ENCODE data around the gene ARHGAP18. TPM values are rescaled to one million over a fixed set of nuclear protein-coding genes. Genes with fewer than 3 reads are reported as not detected.

ARHGAP18 gene
- total and polyA plus RNA-seq, 2 of the 13 experiments (the other 11 are each of a cell fraction or from before 2014, with no cell fraction given): 58.2 to 115 TPM

GRCh38 chr6:129695373-129696027 lies 14.5 kb downstream of the ARHGAP18 start (continued):
- TF ChIP-seq ZNF576 (CRISPR knock-in tag; IDR thresholded peaks at IDR 0.05) (no peak), TP53 (CRISPR knock-in tag; conservative IDR thresholded peaks at IDR 0.05) (no peak), GABPB1 (CRISPR knock-in tag; IDR thresholded peaks at IDR 0.05) (no peak), THYN1 (CRISPR knock-in tag; IDR thresholded peaks at IDR 0.05; ENCODE audit: borderline replicate concordance, low read depth) (no peak; the same call in 1 of the 2 replicates), SCMH1 (CRISPR knock-in tag; IDR thresholded peaks at IDR 0.05; ENCODE audit: borderline replicate concordance) (no peak), MATR3 (CRISPR knock-in tag; IDR thresholded peaks at IDR 0.05) (no peak), SOX13 (IDR thresholded peaks at IDR 0.05) (peak; percentile 89), SOX13 (CRISPR knock-in tag; conservative IDR thresholded peaks at IDR 0.05 in 1 of 2, IDR thresholded peaks at IDR 0.05 in 1 of 2) (peak in 1 of 2 experiments; percentile 77; a peak in 2 of 4 replicates), ZNF766 (CRISPR knock-in tag; IDR thresholded peaks at IDR 0.05; ENCODE audit: borderline replicate concordance) (no peak), REPIN1 (CRISPR knock-in tag; IDR thresholded peaks at IDR 0.05; ENCODE audit: borderline replicate concordance, low read depth) (peak; percentile 61; the same call in 1 of the 2 replicates), RXRA (CRISPR knock-in tag; IDR thresholded peaks at IDR 0.05) (peak; percentile 44; the same call in 1 of the 2 replicates), KMT2A (CRISPR knock-in tag; IDR thresholded peaks at IDR 0.05) (no peak), ZBTB33 (CRISPR knock-in tag; IDR thresholded peaks at IDR 0.05) (no peak), SP1 (IDR thresholded peaks at IDR 0.05) (no peak), SP1 (CRISPR knock-in tag; IDR thresholded peaks at IDR 0.05) (0 out of 2 replicates have a peak, but pooled peaks have one; percentile 4), AKNA (CRISPR knock-in tag; IDR thresholded peaks at IDR 0.05; ENCODE audit: borderline replicate concordance) (no peak), NFKB2 (CRISPR knock-in tag; IDR thresholded peaks at IDR 0.05; ENCODE audit: borderline replicate concordance) (no peak), ZNF30 (CRISPR knock-in tag; IDR thresholded peaks at IDR 0.05) (no peak), PAXIP1 (CRISPR knock-in tag; conservative IDR thresholded peaks at IDR 0.05) (peak; percentile 98)
